AG04449 (cell line): ENCODE results near the gene CPTP.

Experiments
- CTCF ChIA-PET: fragments of 350-600 bp; formaldehyde crosslinking; extraction: SDS; loops from one replicate; lab custom pipeline; 2021; ENCODE audit warnings: antibody characterized with exemption; lab: Yijun Ruan, JAX
- POLR2A ChIA-PET: fragments of 400-600, 350-600 bp; formaldehyde crosslinking; extraction: SDS; loops from one replicate; lab custom pipeline; 2020; ENCODE audit warnings: antibody characterized with exemption, inconsistent platforms; lab: Yijun Ruan, JAX
- DNase-seq: peaks from one replicate; pipeline ENCODE4 v3.0.0-alpha.2; 2010; ENCODE audit warnings: low read depth, low spot score
- H3K4me3 ChIP-seq: 2 replicates; pipeline ENCODE4 v1.5.1; 2011; ENCODE audit warnings: low read depth, mild to moderate bottlenecking, control low read depth, low read length
- TF ChIP-seq, protein P1 (sequence below): IDR thresholded peaks from one replicate; pipeline ENCODE4 v1.5.1; 2011; ENCODE audit warnings: mild to moderate bottlenecking, moderate library complexity, low read length, control low read depth, inconsistent platforms; ENCODE audit not compliant: insufficient read depth; ENCODE audit errors: missing control alignments

Gene CPTP

DNA sequence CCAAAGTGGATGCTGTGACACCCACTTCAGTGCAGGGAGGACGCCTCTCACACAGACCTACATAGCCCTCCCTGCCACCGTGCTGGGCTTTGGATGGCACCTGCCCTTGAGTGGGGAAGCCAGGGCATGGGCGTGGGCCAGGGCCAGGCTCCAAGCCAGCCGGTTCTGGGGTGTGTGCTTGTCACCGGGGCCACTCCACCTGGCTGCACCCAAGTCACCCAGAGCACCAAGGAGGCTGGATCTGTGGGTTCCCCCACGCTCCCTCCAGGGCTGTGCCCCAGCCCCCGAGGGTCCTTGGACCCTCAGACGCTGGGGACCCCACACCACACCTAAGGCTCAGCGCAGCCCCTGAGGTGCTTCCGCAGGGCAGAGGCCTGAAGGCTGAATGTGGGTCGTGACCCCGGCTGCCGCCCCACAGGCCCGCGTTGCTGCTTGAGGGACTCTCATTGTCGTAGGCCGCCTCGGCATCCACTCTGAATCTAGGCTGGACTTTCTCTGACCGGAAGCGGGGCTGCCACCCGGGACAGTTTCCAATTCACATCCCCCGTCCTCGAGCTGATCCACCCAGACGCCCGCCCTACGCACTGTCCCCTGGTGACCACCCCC lies 32.3 kb downstream of the CPTP start:
- TF ChIP-seq, protein P1, sequence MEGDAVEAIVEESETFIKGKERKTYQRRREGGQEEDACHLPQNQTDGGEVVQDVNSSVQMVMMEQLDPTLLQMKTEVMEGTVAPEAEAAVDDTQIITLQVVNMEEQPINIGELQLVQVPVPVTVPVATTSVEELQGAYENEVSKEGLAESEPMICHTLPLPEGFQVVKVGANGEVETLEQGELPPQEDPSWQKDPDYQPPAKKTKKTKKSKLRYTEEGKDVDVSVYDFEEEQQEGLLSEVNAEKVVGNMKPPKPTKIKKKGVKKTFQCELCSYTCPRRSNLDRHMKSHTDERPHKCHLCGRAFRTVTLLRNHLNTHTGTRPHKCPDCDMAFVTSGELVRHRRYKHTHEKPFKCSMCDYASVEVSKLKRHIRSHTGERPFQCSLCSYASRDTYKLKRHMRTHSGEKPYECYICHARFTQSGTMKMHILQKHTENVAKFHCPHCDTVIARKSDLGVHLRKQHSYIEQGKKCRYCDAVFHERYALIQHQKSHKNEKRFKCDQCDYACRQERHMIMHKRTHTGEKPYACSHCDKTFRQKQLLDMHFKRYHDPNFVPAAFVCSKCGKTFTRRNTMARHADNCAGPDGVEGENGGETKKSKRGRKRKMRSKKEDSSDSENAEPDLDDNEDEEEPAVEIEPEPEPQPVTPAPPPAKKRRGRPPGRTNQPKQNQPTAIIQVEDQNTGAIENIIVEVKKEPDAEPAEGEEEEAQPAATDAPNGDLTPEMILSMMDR, result no peak
- POLR2A ChIA-PET, result interaction anchor here (1.1 to 2.2 kb wide), 2 partner anchors 9 to 66 kb away, joined by 3 to 8 read pairs; no protein-coding TSS in a partner anchor
- no peak for DNase-seq
- peak overlapping the region; percentile 85 for H3K4me3 ChIP-seq
- CTCF ChIA-PET, result interaction anchor here (0.7 to 3.3 kb wide), 5 partner anchors 9 to 14 kb away, joined by 3 to 27 read pairs (median 4); no protein-coding TSS in a partner anchor

DNA sequence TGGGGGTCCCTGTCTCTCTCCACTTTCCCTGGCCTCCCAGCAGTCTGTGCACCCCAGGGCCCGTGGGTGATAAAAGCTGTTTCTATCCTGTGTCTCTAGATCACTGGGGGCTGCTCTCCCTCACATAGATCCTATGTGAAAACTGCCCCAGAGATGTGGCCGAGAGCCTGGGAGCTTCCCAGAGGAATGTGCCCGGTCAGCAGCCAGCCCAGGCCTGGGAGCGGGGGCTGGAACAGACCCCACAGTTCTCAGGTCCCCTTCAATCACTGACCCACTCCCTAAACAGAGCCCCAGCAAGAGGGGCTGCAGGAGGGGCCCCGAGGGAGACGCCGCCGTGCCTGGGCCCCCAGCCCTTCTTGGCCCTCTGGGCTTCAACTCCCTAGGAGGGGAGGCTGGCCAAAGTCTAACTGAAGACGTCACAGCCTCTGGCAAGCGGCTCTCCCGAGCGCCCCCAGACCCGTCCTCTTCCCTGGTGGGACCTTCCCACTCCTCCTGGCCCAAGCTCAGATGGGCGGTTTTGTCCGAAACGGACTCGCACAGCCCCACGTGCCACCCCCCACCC lies 33.4 kb downstream of the CPTP start:
- CTCF ChIA-PET, result interaction anchor here (0.7 to 3.3 kb wide), 6 partner anchors 10 to 41 kb away, joined by 3 to 27 read pairs (median 4); partner anchors contain the start of gene CCNL2
- TF ChIP-seq, protein P1, result no peak
- H3K4me3 ChIP-seq, result peak overlapping the region; percentile 85
- POLR2A ChIA-PET, result interaction anchor here (1.1 to 2.2 kb wide), 4 partner anchors 10 to 67 kb away, joined by 3 to 15 read pairs (median 6); partner anchors contain the start of genes AURKAIP1 and CCNL2
- no peak for DNase-seq

DNA sequence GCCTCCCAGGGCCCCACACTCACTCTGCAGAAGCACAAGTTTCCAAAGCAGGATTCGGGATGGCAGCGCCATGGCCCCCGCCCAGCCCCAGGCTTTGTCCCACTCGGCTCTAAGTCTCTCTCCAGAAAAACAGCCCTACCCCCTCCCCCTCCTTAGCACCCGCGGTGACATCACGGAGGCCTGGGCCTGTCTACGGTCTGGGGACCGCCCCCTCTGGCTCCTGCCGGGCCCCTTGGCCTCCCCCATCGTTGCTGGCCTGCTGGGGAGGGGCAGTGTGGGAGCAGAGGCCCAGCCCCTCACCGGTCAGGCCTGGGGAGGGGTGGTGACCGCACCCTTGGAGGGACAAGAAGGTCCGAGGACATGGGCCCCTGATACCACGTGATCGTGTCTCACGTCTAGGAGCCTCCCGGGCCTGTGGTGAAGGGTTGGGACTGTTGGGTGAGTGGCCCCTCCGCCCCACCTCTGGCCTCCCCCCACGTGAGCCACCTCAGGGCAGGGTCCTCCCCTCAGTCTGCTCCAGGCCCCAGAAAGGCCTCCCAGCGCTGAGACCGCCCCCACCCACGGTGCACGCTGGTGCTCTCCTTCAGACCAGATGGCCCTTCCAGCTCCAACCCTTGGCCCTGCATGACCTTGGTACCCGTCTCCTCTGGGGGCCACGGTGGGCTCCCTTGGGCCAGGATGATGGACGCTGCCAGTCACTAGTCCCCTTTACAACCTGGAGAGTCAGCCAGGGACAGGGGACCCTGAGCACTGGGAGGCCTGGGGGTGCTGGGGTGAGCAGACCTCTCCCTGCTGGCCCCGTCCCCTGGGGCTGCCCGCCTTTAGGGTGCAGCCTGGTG lies 34.0 kb downstream of the CPTP start, which contains the start of gene MXRA8:
TSS of gene MXRA8 (minus strand) at position 123 of the 839 bp plus-strand sequence. CDS start at position 72, 51 bp downstream.
- CTCF ChIA-PET, result interaction anchor here (0.6 to 3.3 kb wide), 5 partner anchors 10 to 40 kb away, joined by 3 to 27 read pairs (median 4); partner anchors contain the start of gene CCNL2
- peak within 1 kb of the TSS; percentile 85 for H3K4me3 ChIP-seq

DNA sequence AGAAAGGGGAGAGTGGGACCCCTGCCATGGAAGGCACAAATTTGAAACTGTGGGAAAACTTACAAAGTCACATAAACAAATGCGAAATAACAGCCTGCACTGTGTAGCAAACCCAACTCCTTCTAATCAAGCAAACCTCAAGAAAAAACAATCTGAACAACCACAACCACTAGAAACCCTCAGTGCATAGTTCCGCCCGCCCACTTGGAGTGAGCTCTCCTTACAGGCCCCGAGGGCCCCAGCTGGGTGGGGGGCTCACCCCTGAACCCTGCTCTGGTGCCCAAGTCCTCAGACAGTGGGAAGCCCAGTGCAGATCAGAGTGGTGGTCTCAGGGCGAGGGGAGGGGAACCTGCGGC lies 34.7 kb downstream of the CPTP start:
- peak; percentile 36 for DNase-seq
- TF ChIP-seq, protein P1, result no peak
- CTCF ChIA-PET, result interaction anchor here (0.6 to 3.3 kb wide), 2 partner anchors 11 to 12 kb away, joined by 4 to 27 read pairs; no protein-coding TSS in a partner anchor
- peak overlapping the region; percentile 85 for H3K4me3 ChIP-seq
- POLR2A ChIA-PET, result interaction anchor here (1.3 to 2.1 kb wide), 3 partner anchors 12 to 40 kb away, joined by 3 to 15 read pairs (median 9); partner anchors contain the start of genes AURKAIP1 and CCNL2

More for the DNA sequence above, 34.0 kb downstream of the CPTP start, which contains the start of gene MXRA8:
- DNase-seq, result peak; percentile 31
- TF ChIP-seq, protein P1, result no peak
- POLR2A ChIA-PET, result interaction anchor here (1.3 to 2.2 kb wide), 4 partner anchors 11 to 40 kb away, joined by 3 to 15 read pairs (median 8); partner anchors contain the start of genes AURKAIP1 and CCNL2

DNA sequence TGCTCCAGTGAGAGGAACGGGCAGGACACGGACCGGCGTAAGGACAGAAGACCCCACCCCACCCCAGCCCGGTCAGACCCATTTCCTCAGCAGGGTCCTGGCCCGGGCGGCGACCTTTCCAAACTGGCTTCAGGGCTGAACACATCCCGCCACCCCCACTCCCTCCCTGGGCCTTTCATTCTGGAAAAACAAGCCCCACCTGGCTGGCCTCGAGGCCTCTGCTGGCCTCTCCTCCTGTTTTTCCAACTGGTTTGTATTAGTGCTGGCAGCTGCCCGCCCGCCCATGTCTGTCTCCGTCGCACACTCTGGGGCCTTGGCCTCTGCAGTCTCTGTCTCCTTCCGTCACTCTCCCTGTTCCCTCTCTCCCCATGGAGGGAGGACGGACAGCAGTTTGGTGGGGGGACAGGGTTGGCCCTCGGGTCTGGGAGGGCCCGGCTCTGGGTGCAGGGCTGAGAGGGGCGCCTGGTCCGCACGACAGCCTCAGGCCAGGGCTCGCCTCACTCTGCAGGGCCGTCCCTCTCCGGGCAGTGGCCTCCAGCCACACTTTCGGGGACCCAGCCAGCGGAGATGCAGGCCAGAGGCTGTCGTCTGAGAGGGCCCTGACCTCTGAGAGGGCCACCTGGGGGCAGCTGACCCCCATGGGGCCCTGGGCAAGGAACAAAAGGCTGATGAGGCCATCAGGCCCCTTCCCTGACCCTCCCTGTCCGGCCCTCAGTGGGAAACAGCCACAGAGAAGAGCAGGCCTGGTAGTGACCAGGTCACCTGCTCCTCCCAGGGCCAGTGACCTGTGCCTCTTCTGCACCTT lies 35.3 kb downstream of the CPTP start:
- DNase-seq, result peak; percentile 40
- TF ChIP-seq, protein P1, result no peak
- POLR2A ChIA-PET, result interaction anchor here (0.6 to 2.1 kb wide), 6 partner anchors 12 to 362 kb away, joined by 3 to 15 read pairs (median 3); partner anchors contain the start of gene AURKAIP1
- H3K4me3 ChIP-seq, result peak overlapping the region; percentile 29
- CTCF ChIA-PET, result interaction anchor here (3.3 kb wide), 1 partner anchor 11 kb away, joined by 27 read pairs; no protein-coding TSS in a partner anchor
